Glomerular endothelial cell (primary cell): ENCODE measurements around the gene USP2. TPM values are rescaled to one million over a fixed set of nuclear protein-coding genes. Genes with fewer than 3 reads are reported as not detected.
"Not testable (repeated sequence)": the region's sequence is repeated elsewhere in the genome, so short reads cannot be mapped to it uniquely, and the experiment has no call there.

ENCODE experiments used
- DNase-seq: peaks from one replicate; pipeline ENCODE4 v3.0.0-alpha.2; 2011; ENCODE audit warnings: low read depth, low spot score; ENCODE audit errors: extremely low read depth
- total RNA-seq: library from RNA; depleted of rRNA; stranded (reverse); fragments of >200 nt; gene quantifications from 2 replicates; pipeline ENCODE4 v1.2.3, GENCODE V29; 2015

Gene USP2
- total RNA-seq, 1 donor from 2014 or later: 0.41 TPM

- no peak for DNase-seq
Measured at GRCh38 chr11:119414734-119415133, 33.2 kb upstream of the USP2 start.

GRCh38 chr11:119414321-119414720 lies 32.8 kb upstream of the USP2 start:
- no peak for DNase-seq

GRCh38 chr11:119412072-119412471 lies 30.6 kb upstream of the USP2 start:
- DNase-seq: no peak

- no peak for DNase-seq
Measured at GRCh38 chr11:119410501-119410900, 29.0 kb upstream of the USP2 start.

GRCh38 chr11:119409731-119410130 lies 28.2 kb upstream of the USP2 start:
- DNase-seq: no peak

- no peak for DNase-seq
Measured at GRCh38 chr11:119406005-119406404, 24.5 kb upstream of the USP2 start.

- DNase-seq: not testable (repeated sequence)
Measured at GRCh38 chr11:119405448-119405847, 24.0 kb upstream of the USP2 start.

- DNase-seq: no peak
Measured at GRCh38 chr11:119404872-119405271, 23.4 kb upstream of the USP2 start.

GRCh38 chr11:119403021-119403420 lies 21.5 kb upstream of the USP2 start:
- no peak for DNase-seq

GRCh38 chr11:119402470-119402869 lies 21.0 kb upstream of the USP2 start:
- DNase-seq: no peak

GRCh38 chr11:119400860-119401259 lies 19.4 kb upstream of the USP2 start:
- DNase-seq: no peak

- no peak for DNase-seq
Measured at GRCh38 chr11:119397740-119398139, 16.2 kb upstream of the USP2 start.

- DNase-seq: no peak
Measured at GRCh38 chr11:119396835-119397234, 15.3 kb upstream of the USP2 start.

GRCh38 chr11:119391275-119391674 lies 9.8 kb upstream of the USP2 start:
- no peak for DNase-seq

- no peak for DNase-seq
Measured at GRCh38 chr11:119389611-119390254, 8.2 kb upstream of the USP2 start.

GRCh38 chr11:119388103-119388502 lies 6.6 kb upstream of the USP2 start:
- no peak for DNase-seq

GRCh38 chr11:119384332-119384731 lies 2.8 kb upstream of the USP2 start:
- no peak for DNase-seq

GRCh38 chr11:119382513-119382912 lies 1.0 kb upstream of the USP2 start:
- DNase-seq: not testable (repeated sequence)

GRCh38 chr11:119382101-119382500 lies 611 bp upstream of the USP2 start:
- DNase-seq: no peak

GRCh38 chr11:119380827-119381180 lies 686 bp downstream of the USP2 start:
- DNase-seq: no peak

GRCh38 chr11:119380160-119380826 lies 1.2 kb downstream of the USP2 start:
- no peak for DNase-seq

- no peak for DNase-seq
Measured at GRCh38 chr11:119378851-119379465, 2.5 kb downstream of the USP2 start.
